Stomach (tissue), 9 donors: ENCODE data around the gene ATP8A2. TPM values are rescaled to one million over a fixed set of nuclear protein-coding genes. Genes with fewer than 3 reads are reported as not detected.
A peak's percentile ranks its signal among the peaks of the same experiment; 100 is the strongest.

Experiments
- DNase-seq, 2 donors: peaks; one replicate each; pipeline versions ENCODE4 v3.0.0 to v3.0.0-alpha.2; 2013 to 2019
- H3K27ac ChIP-seq, 5 donors: fragments of 200-600 bp in 4 of 5; sonication (generic) in 4 of 5; one replicate each; pipeline ENCODE4 v1.5.1; 2013 to 2019; ENCODE audit warnings: mild to moderate bottlenecking in 1 of 5, moderate library complexity in 1 of 5
- H3K27me3 ChIP-seq, 3 donors: fragments of 200-600 bp; sonication (generic); one replicate each; pipeline ENCODE4 v1.5.1; 2017 to 2019; ENCODE audit warnings: mixed run types in 1 of 3
- H3K36me3 ChIP-seq, 4 donors: fragments of 200-600 bp; sonication (generic); 1 replicate in 3 of 4; 2 replicates in 1 of 4; pipeline ENCODE4 v1.5.1; 2016 to 2019
- H3K4me1 ChIP-seq, 4 donors: fragments of 200-600 bp; sonication (generic); one replicate each; pipeline ENCODE4 v1.5.1; 2016 to 2019
- H3K4me3 ChIP-seq, 4 donors: fragments of 200-600 bp; sonication (generic) in 3 of 4; one replicate each; pipeline ENCODE4 v1.5.1; 2016 to 2019; ENCODE audit warnings: mild to moderate bottlenecking in 1 of 4
- H3K9me3 ChIP-seq, 4 donors: fragments of 200-600 bp; sonication (generic); one replicate each; pipeline ENCODE4 v1.5.1; 2016 to 2019
- EP300 ChIP-seq: sonication (generic); formaldehyde crosslinking; IDR thresholded peaks from one replicate; pipeline ENCODE4 v1.6.1; 2017; ENCODE audit warnings: antibody characterized with exemption
- POLR2A ChIP-seq, 4 donors: fragments of 450-650 bp; IDR thresholded peaks; one replicate each; pipeline ENCODE4 v1.6.1; 2016; ENCODE audit warnings: antibody characterized with exemption in 4 of 4, control low read depth in 2 of 4, mild to moderate bottlenecking in 1 of 4, moderate library complexity in 1 of 4
- POLR2AphosphoS5 ChIP-seq, 3 donors: sonication (generic); formaldehyde crosslinking; IDR thresholded peaks; one replicate each; pipeline ENCODE4 v1.6.1; 2016; ENCODE audit warnings: antibody characterized with exemption in 3 of 3
- WGBS, 5 donors: extraction: QIAGEN DNeasy Blood & Tissue Kit in 3 of 5; methylation state at CpG; one replicate each; pipeline versions ENCODE4 v1.1.5 to v1.1.7; 2013 to 2018; 5-methylcytosine and 5-hydroxymethylcytosine counted together
- intact Hi-C: fragments of 100-400 bp; cut with DNase I; formaldehyde crosslinking; loops from one replicate; pipeline ENCODE4 v1.15.1; 2023; ENCODE audit warnings: low total_unique reads
- polyA plus RNA-seq, 3 donors: library from polyadenylated mRNA; stranded (reverse); fragments of 200-250 nt; gene quantifications; one replicate each; pipeline ENCODE4 v1.2.3, GENCODE V29; 2013
- total RNA-seq, 5 donors: library from RNA; depleted of rRNA; stranded (reverse); fragments of >200 nt; gene quantifications; one replicate each; pipeline versions ENCODE4 v1.1.0 to v1.2.3, GENCODE V29; 2014 to 2016
- TF ChIP-seq, protein P1 (sequence below), 7 experiments: fragments of 450-650 bp in 4 of 7; fragments of 200-600 bp in 3 of 7; sonication (generic) in 3 of 7; IDR thresholded peaks; one replicate each; pipeline ENCODE4 v1.5.1; 2016 to 2019; ENCODE audit warnings: antibody characterized with exemption in 7 of 7, control low read depth in 2 of 7, mild to moderate bottlenecking in 1 of 7
- donor health status: healthy with polysubstance abuse.
- donor health status: Bipolar disorder and iron deficiency.
- donor health status: healthy.

The ATP8A2 gene
- total and polyA plus RNA-seq, 8 donors: 0.12 to 3.5 (median 0.20) TPM; not detected in 3

GRCh38 chr13:25901460-25902376 lies 529.9 kb downstream of the ATP8A2 start:
- Histone ChIP-seq H3K36me3 (no peaks in the 10 kb centered on the region), H3K4me3 (no peak overlapping the region), H3K4me1 (peaks cover 0 to 5% (median 0%) of the 10 kb centered on the region in 4 donors), H3K27me3 (no peaks in the 10 kb centered on the region), H3K27ac (no peak overlapping the region), H3K9me3 (no peaks in the 10 kb centered on the region)
- intact Hi-C loops: no loop called here
- TF ChIP-seq POLR2AphosphoS5 (IDR thresholded peaks at IDR 0.05): peak in 2 of 3 donors; percentile 31 to 43
- TF ChIP-seq EP300: no peak
- 24 to 41% (median 29%) methylated on average over 10 of the region's 10 CpGs for WGBS, 5 donors
- peak in 1 of 2 donors; percentile 84 for DNase-seq

DNA sequence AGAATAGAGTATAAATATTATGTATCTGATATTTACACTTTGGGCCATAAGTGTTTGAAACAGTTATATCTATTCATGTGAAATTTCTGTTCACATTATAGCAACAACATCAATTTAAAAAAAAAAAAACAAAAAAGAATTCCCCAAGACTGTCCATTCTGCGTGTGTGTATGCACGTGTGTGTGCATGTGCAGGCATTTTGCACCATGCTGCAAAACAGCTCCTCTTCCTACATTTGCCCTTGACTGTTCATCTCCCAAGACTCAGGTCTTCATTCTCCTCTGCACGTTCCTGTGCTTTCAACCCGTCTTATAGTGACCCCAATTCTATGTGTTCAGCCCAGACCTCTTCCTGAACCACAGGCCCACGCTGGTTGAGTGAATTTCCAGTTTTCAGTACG lies 530.7 kb downstream of the ATP8A2 start:
- intact Hi-C loops: no loop called here
- no peak for DNase-seq
- Histone ChIP-seq H3K9me3 (no peaks in the 10 kb centered on the region), H3K36me3 (no peaks in the 10 kb centered on the region), H3K27ac (no peak overlapping the region), H3K4me3 (no peak overlapping the region), H3K4me1 (peaks cover 0 to 5% (median 0%) of the 10 kb centered on the region in 4 donors), H3K27me3 (no peaks in the 10 kb centered on the region)
- TF ChIP-seq EP300 (no peak), POLR2AphosphoS5 (IDR thresholded peaks at IDR 0.05) (no peak), POLR2A (IDR thresholded peaks at IDR 0.05) (no peak)
- TF ChIP-seq, protein P1, sequence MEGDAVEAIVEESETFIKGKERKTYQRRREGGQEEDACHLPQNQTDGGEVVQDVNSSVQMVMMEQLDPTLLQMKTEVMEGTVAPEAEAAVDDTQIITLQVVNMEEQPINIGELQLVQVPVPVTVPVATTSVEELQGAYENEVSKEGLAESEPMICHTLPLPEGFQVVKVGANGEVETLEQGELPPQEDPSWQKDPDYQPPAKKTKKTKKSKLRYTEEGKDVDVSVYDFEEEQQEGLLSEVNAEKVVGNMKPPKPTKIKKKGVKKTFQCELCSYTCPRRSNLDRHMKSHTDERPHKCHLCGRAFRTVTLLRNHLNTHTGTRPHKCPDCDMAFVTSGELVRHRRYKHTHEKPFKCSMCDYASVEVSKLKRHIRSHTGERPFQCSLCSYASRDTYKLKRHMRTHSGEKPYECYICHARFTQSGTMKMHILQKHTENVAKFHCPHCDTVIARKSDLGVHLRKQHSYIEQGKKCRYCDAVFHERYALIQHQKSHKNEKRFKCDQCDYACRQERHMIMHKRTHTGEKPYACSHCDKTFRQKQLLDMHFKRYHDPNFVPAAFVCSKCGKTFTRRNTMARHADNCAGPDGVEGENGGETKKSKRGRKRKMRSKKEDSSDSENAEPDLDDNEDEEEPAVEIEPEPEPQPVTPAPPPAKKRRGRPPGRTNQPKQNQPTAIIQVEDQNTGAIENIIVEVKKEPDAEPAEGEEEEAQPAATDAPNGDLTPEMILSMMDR (IDR thresholded peaks at IDR 0.05): no peak
- WGBS, 5 donors: 82 to 89% (median 87%) methylated on average over 6 of the region's 6 CpGs

GRCh38 chr13:25902891-25903341 lies 531.1 kb downstream of the ATP8A2 start:
- 61 to 79% (median 75%) methylated on average over 11 of the region's 11 CpGs for WGBS, 5 donors
- intact Hi-C loops: no loop called here
- TF ChIP-seq POLR2A (IDR thresholded peaks at IDR 0.05) (no peak), POLR2AphosphoS5 (IDR thresholded peaks at IDR 0.05) (no peak), EP300 (no peak)
- TF ChIP-seq, protein P1 (IDR thresholded peaks at IDR 0.05): no peak

GRCh38 chr13:25904830-25905229 lies 533.1 kb downstream of the ATP8A2 start:
- Histone ChIP-seq H3K36me3 (no peaks in the 10 kb centered on the region), H3K9me3 (no peaks in the 10 kb centered on the region), H3K4me3 (no peak overlapping the region), H3K4me1 (peaks cover 0 to 5% (median 0%) of the 10 kb centered on the region in 4 donors), H3K27ac (no peak overlapping the region), H3K27me3 (no peaks in the 10 kb centered on the region)
- no peak for TF ChIP-seq POLR2A (IDR thresholded peaks at IDR 0.05)
- no peak for TF ChIP-seq EP300
- no peak for TF ChIP-seq POLR2AphosphoS5 (IDR thresholded peaks at IDR 0.05)
- TF ChIP-seq, protein P1 (IDR thresholded peaks at IDR 0.05): no peak
- intact Hi-C loops: no loop called here
- no peak for DNase-seq
- 92 to 98% (median 95%) methylated on average over 10 of the region's 10 CpGs for WGBS, 5 donors

More at GRCh38 chr13:25902891-25903341, 531.1 kb downstream of the ATP8A2 start:
- H3K4me3 ChIP-seq: no peak overlapping the region
- H3K27me3 ChIP-seq: no peaks in the 10 kb centered on the region
- no peak for DNase-seq
- H3K27ac ChIP-seq: no peak overlapping the region
- H3K9me3 ChIP-seq: no peaks in the 10 kb centered on the region
- H3K36me3 ChIP-seq: no peaks in the 10 kb centered on the region
- H3K4me1 ChIP-seq: peaks cover 0 to 5% (median 0%) of the 10 kb centered on the region in 4 donors
